GM23338 (cell line): ENCODE measurements around the gene TMEM120B. TPM values are rescaled to one million over a fixed set of nuclear protein-coding genes. Genes with fewer than 3 reads are reported as not detected.

Experiments used
- ATAC-seq: fragments of 200-7000 bp; cut with Tn5 transposase; 3 replicates; pipeline ENCODE4 v1.9.1; 2020
- DNase-seq: peaks from one replicate; pipeline ENCODE4 v3.0.0-alpha.2; 2015; ENCODE audit warnings: low spot score
- H2AFZ ChIP-seq: fragments of 200-600 bp; sonication (generic); 2 replicates; pipeline ENCODE4 v1.8.0; 2016; ENCODE audit warnings: antibody characterized with exemption, mild to moderate bottlenecking, moderate library complexity
- H3F3A ChIP-seq: fragments of 200-600 bp; sonication (generic); replicated peaks from 2 replicates; pipeline ENCODE4 v1.8.0; 2017; ENCODE audit warnings: antibody characterized with exemption, mixed run types, low read depth
- H3K27ac ChIP-seq: fragments of 200-600 bp; sonication (generic); 2 replicates; pipeline ENCODE4 v1.6.1; 2016; ENCODE audit warnings: low read depth
- H3K27me3 ChIP-seq: fragments of 200-600 bp; sonication (generic); 2 replicates; pipeline ENCODE4 v1.8.0; 2016; ENCODE audit warnings: mild to moderate bottlenecking, mixed run types, moderate library complexity; ENCODE audit not compliant: insufficient read depth
- H3K36me3 ChIP-seq: fragments of 200-600 bp; sonication (generic); 2 replicates; pipeline ENCODE4 v1.8.0; 2016; ENCODE audit warnings: mild to moderate bottlenecking; ENCODE audit not compliant: insufficient read depth
- H3K4me1 ChIP-seq: fragments of 200-600 bp; sonication (generic); 2 replicates; pipeline ENCODE4 v1.8.0; 2016; ENCODE audit warnings: mild to moderate bottlenecking, moderate library complexity; ENCODE audit not compliant: insufficient read depth
- H3K4me2 ChIP-seq: fragments of 200-600 bp; sonication (generic); 2 replicates; pipeline ENCODE4 v1.7.1; 2017; ENCODE audit warnings: mixed run types
- H3K4me3 ChIP-seq: fragments of 200-600 bp; sonication (generic); 2 replicates; pipeline ENCODE4 v1.6.1; 2016; ENCODE audit warnings: mixed run types
- H3K79me2 ChIP-seq: fragments of 200-600 bp; sonication (generic); replicated peaks from 2 replicates; pipeline ENCODE4 v1.8.0; 2017; ENCODE audit warnings: mild to moderate bottlenecking; ENCODE audit not compliant: insufficient read depth
- H3K9me2 ChIP-seq: fragments of 200-600 bp; sonication (generic); 2 replicates; pipeline ENCODE4 v1.8.0; 2017; ENCODE audit not compliant: insufficient read depth
- H4K20me1 ChIP-seq: fragments of 200-600 bp; sonication (generic); replicated peaks from 2 replicates; pipeline ENCODE4 v1.8.0; 2017; ENCODE audit warnings: mild to moderate bottlenecking; ENCODE audit not compliant: insufficient read depth
- H3K27ac Mint-ChIP-seq: 2 replicates; pipeline ENCODE4 v1.8.0; 2020; ENCODE audit warnings: inconsistent platforms, mild to moderate bottlenecking, moderate library complexity, mixed read lengths
- H3K27me3 Mint-ChIP-seq: 3 replicates; pipeline ENCODE4 v1.8.0; 2022; ENCODE audit warnings: low read depth, mild to moderate bottlenecking, moderate library complexity, mixed read lengths, inconsistent platforms; ENCODE audit not compliant: insufficient read depth, poor library complexity
- H3K36me3 Mint-ChIP-seq: 3 replicates; pipeline ENCODE4 v1.8.0; 2021; ENCODE audit warnings: low read depth, mild to moderate bottlenecking, inconsistent platforms, moderate library complexity, mixed read lengths
- H3K4me1 Mint-ChIP-seq: 3 replicates; pipeline ENCODE4 v1.8.0; 2020; ENCODE audit warnings: mild to moderate bottlenecking, inconsistent platforms, mixed read lengths
- H3K4me3 Mint-ChIP-seq: 3 replicates; pipeline ENCODE4 v1.8.0; 2021; ENCODE audit warnings: moderate library complexity, mild to moderate bottlenecking, inconsistent platforms, mixed read lengths
- H3K9me3 Mint-ChIP-seq: 3 replicates; pipeline ENCODE4 v1.8.0; 2020; ENCODE audit warnings: moderate library complexity, mild to moderate bottlenecking, inconsistent platforms, mixed read lengths
- EZH2 ChIP-seq: fragments of 200-600 bp; sonication (generic); IDR thresholded peaks from one replicate; pipeline ENCODE4 v1.8.0; 2017; ENCODE audit warnings: antibody characterized with exemption, mild to moderate bottlenecking, low read depth; ENCODE audit not compliant: unreplicated experiment
- EZH2phosphoT487 ChIP-seq: fragments of 200-600 bp; sonication (generic); IDR thresholded peaks from one replicate; pipeline ENCODE4 v1.8.1; 2018; ENCODE audit warnings: antibody characterized with exemption; ENCODE audit not compliant: unreplicated experiment
- JUNB ChIP-seq: IDR thresholded peaks from one replicate; pipeline ENCODE4 v1.6.1; 2016; ENCODE audit warnings: antibody characterized with exemption; ENCODE audit not compliant: unreplicated experiment
- NANOG ChIP-seq: IDR thresholded peaks from 2 replicates; pipeline ENCODE4 v1.6.1; 2016; ENCODE audit warnings: antibody characterized with exemption, borderline replicate concordance
- POLR2AphosphoS5 ChIP-seq: IDR thresholded peaks from 2 replicates; pipeline ENCODE4 v1.6.1; 2016; ENCODE audit warnings: antibody characterized with exemption, low read depth
- ZNF114 ChIP-seq: fragments of 250-450 bp; sonication (Bioruptor Pico); IDR thresholded peaks from 2 replicates; pipeline ENCODE4 v1.5.0; 2020; ENCODE audit warnings: mild to moderate bottlenecking, moderate library complexity
- polyA plus RNA-seq: library from polyadenylated mRNA; unstranded; fragments of >200 nt; fragmentation: Nextera tagmentation; extraction: Ambion mirVana; gene quantifications from 2 replicates; pipeline ENCODE4 v1.2.1, GENCODE V29; 2016
- total RNA-seq: library from RNA; depleted of rRNA; stranded (reverse); fragments of >200 nt; shearing (Covaris generic); gene quantifications from 2 replicates; pipeline ENCODE4 v1.2.3, GENCODE V29; 2014
- TF ChIP-seq, protein P1 (sequence below): IDR thresholded peaks from 2 replicates; pipeline ENCODE4 v1.6.1; 2016; ENCODE audit warnings: antibody characterized with exemption
- TF ChIP-seq, protein P2 (sequence below): IDR thresholded peaks from one replicate; pipeline ENCODE4 v1.6.1; 2018; ENCODE audit warnings: antibody characterized with exemption; ENCODE audit not compliant: unreplicated experiment
- TF ChIP-seq, protein P3 (sequence below), 2 experiments: fragments of 200-600 bp in 1 of 2; sonication (generic) in 1 of 2; conservative IDR thresholded peaks; 2 replicates each; pipeline versions ENCODE4 v1.5.1 to v1.6.1; 2016 to 2017; ENCODE audit warnings: antibody characterized with exemption in 2 of 2, low read depth in 2 of 2, mild to moderate bottlenecking in 2 of 2, moderate library complexity in 1 of 2

TMEM120B gene
- total and polyA plus RNA-seq, 2 experiments from 2014 or later: 15.0 to 36.0 TPM

DNA sequence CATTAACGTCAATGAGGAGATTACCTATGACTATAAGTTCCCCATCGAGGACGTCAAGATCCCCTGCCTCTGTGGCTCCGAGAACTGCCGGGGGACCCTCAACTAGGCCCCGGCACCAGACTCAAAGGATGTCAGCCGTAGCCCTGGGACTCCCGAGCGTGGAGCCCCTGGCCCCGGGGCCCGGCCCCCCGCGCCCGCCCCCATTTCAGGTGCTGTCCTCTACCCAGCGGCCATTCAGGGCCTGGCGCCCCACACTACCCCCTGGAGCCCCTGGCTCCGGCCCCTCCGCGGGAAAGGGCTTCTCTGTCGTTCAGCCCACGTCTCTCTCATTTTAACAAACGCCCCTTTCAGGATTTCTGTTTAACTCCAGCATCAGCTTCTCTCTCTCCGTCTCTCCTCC is 117.6 kb downstream of the TMEM120B start:
- Histone ChIP-seq H3K4me1 (no peaks in the 10 kb centered on the region), H4K20me1 (no peaks in the 10 kb centered on the region), H2AFZ (no peak overlapping the region), H3K4me3 (no peak overlapping the region), H3K79me2 (no peaks in the 10 kb centered on the region), H3K27ac (no peak overlapping the region), H3K36me3 (no peaks in the 10 kb centered on the region), H3K27me3 (no peaks in the 10 kb centered on the region), H3F3A (peaks cover 3% of the 10 kb centered on the region; the same call in 1 of the 2 replicates), H3K4me2 (no peak overlapping the region), H3K9me2 (no peaks in the 10 kb centered on the region)
- Mint-ChIP-seq H3K27ac (no peak overlapping the region), H3K36me3 (peaks cover 53% of the 10 kb centered on the region), H3K27me3 (no peaks in the 10 kb centered on the region), H3K4me3 (no peak overlapping the region), H3K9me3 (no peaks in the 10 kb centered on the region), H3K4me1 (peaks cover 5% of the 10 kb centered on the region; the same call in 2 of the 3 replicates)
- no peak for ATAC-seq
- TF ChIP-seq POLR2AphosphoS5 (no peak), EZH2phosphoT487 (no peak), JUNB (no peak), EZH2 (no peak), NANOG (no peak), ZNF114 (CRISPR knock-in tag) (no peak)
- TF ChIP-seq, protein P1, sequence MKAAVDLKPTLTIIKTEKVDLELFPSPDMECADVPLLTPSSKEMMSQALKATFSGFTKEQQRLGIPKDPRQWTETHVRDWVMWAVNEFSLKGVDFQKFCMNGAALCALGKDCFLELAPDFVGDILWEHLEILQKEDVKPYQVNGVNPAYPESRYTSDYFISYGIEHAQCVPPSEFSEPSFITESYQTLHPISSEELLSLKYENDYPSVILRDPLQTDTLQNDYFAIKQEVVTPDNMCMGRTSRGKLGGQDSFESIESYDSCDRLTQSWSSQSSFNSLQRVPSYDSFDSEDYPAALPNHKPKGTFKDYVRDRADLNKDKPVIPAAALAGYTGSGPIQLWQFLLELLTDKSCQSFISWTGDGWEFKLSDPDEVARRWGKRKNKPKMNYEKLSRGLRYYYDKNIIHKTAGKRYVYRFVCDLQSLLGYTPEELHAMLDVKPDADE: no peak
- TF ChIP-seq, protein P2, sequence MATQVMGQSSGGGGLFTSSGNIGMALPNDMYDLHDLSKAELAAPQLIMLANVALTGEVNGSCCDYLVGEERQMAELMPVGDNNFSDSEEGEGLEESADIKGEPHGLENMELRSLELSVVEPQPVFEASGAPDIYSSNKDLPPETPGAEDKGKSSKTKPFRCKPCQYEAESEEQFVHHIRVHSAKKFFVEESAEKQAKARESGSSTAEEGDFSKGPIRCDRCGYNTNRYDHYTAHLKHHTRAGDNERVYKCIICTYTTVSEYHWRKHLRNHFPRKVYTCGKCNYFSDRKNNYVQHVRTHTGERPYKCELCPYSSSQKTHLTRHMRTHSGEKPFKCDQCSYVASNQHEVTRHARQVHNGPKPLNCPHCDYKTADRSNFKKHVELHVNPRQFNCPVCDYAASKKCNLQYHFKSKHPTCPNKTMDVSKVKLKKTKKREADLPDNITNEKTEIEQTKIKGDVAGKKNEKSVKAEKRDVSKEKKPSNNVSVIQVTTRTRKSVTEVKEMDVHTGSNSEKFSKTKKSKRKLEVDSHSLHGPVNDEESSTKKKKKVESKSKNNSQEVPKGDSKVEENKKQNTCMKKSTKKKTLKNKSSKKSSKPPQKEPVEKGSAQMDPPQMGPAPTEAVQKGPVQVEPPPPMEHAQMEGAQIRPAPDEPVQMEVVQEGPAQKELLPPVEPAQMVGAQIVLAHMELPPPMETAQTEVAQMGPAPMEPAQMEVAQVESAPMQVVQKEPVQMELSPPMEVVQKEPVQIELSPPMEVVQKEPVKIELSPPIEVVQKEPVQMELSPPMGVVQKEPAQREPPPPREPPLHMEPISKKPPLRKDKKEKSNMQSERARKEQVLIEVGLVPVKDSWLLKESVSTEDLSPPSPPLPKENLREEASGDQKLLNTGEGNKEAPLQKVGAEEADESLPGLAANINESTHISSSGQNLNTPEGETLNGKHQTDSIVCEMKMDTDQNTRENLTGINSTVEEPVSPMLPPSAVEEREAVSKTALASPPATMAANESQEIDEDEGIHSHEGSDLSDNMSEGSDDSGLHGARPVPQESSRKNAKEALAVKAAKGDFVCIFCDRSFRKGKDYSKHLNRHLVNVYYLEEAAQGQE: no peak
- TF ChIP-seq, protein P3, sequence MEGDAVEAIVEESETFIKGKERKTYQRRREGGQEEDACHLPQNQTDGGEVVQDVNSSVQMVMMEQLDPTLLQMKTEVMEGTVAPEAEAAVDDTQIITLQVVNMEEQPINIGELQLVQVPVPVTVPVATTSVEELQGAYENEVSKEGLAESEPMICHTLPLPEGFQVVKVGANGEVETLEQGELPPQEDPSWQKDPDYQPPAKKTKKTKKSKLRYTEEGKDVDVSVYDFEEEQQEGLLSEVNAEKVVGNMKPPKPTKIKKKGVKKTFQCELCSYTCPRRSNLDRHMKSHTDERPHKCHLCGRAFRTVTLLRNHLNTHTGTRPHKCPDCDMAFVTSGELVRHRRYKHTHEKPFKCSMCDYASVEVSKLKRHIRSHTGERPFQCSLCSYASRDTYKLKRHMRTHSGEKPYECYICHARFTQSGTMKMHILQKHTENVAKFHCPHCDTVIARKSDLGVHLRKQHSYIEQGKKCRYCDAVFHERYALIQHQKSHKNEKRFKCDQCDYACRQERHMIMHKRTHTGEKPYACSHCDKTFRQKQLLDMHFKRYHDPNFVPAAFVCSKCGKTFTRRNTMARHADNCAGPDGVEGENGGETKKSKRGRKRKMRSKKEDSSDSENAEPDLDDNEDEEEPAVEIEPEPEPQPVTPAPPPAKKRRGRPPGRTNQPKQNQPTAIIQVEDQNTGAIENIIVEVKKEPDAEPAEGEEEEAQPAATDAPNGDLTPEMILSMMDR (conservative IDR thresholded peaks at IDR 0.05; ENCODE audit: low read depth in 2 of 2): no peak
- DNase-seq: no peak
